Cardiac fibroblast (primary cell): ENCODE data around the gene RIMKLB.
A peak's percentile ranks its signal among the peaks of the same experiment; 100 is the strongest.

Experiments
- DNase-seq, 2 donors: peaks; one replicate each; pipeline versions ENCODE4 v3.0.0 to v3.0.0-alpha.2; 2010; ENCODE audit warnings: low read depth in 2 of 2
- H3K4me3 ChIP-seq, 2 donors: replicated peaks in 1 of 2; 1 replicate in 1 of 2; 2 replicates in 1 of 2; pipeline ENCODE4 v1.5.1; 2011; ENCODE audit warnings: low read depth in 2 of 2, low read length in 2 of 2, mild to moderate bottlenecking in 2 of 2, moderate library complexity in 1 of 2
- CTCF ChIP-seq: IDR thresholded peaks from one replicate; pipeline ENCODE4 v1.5.1; 2011; ENCODE audit warnings: low read depth, mild to moderate bottlenecking, low read length, inconsistent platforms

RIMKLB gene

GRCh38 chr12:8662593-8662992 is 35.2 kb upstream of the RIMKLB start, which contains the start of gene MFAP5:
Gene MFAP5 (minus strand): TSS chr12:8662826. CDS start chr12:8662104, 722 bp downstream.
- no peak for TF ChIP-seq CTCF
- DNase-seq = peak; percentile 75 to 85
- H3K4me3 ChIP-seq = peak within 1 kb of the TSS in 1 of 2 donors; percentile 50

GRCh38 chr12:8664228-8664913 is 33.4 kb upstream of the RIMKLB start:
- peak in 1 of 2 donors; percentile 26 for DNase-seq
- no peak overlapping the region for H3K4me3 ChIP-seq
- TF ChIP-seq CTCF = no peak

- TF ChIP-seq CTCF = no peak
- DNase-seq = no peak
- no peak overlapping the region for H3K4me3 ChIP-seq
Measured at GRCh38 chr12:8665759-8666158, 32.0 kb upstream of the RIMKLB start.

GRCh38 chr12:8667270-8667669 is 30.5 kb upstream of the RIMKLB start:
- H3K4me3 ChIP-seq = no peak overlapping the region
- no peak for DNase-seq
- no peak for TF ChIP-seq CTCF

GRCh38 chr12:8668441-8668840 is 29.4 kb upstream of the RIMKLB start:
- DNase-seq = no peak
- H3K4me3 ChIP-seq = no peak overlapping the region
- no peak for TF ChIP-seq CTCF

- DNase-seq = no peak
- TF ChIP-seq CTCF = no peak
- no peak overlapping the region for H3K4me3 ChIP-seq
Measured at GRCh38 chr12:8672381-8672780, 25.4 kb upstream of the RIMKLB start.

- DNase-seq = no peak
- TF ChIP-seq CTCF = no peak
- H3K4me3 ChIP-seq = no peak overlapping the region
Measured at GRCh38 chr12:8675591-8676036, 22.2 kb upstream of the RIMKLB start.
